GM23248 (cell line): Measurements from ENCODE around the gene SETBP1.

ENCODE experiments used
- EZH2 ChIP-seq: fragments of 200-600 bp; sonication (generic); IDR thresholded peaks from 2 replicates; pipeline ENCODE4 v1.6.1; 2018; ENCODE audit warnings: antibody characterized with exemption, mild to moderate bottlenecking; ENCODE audit not compliant: insufficient read depth, poor library complexity, severe bottlenecking
- EZH2phosphoT487 ChIP-seq: fragments of 200-600 bp; sonication (generic); IDR thresholded peaks from 2 replicates; pipeline ENCODE4 v1.6.1; 2018; ENCODE audit warnings: antibody characterized with exemption, moderate library complexity, mild to moderate bottlenecking, low read depth; ENCODE audit not compliant: insufficient read depth

- TF ChIP-seq EZH2 (no peak), EZH2phosphoT487 (no peak)
Measured at GRCh38 chr18:44689736-44690135, 9.0 kb downstream of the SETBP1 start.
